ENCODE results near the gene STPG3.

Gene STPG3

GRCh38 chr9:137266585-137267453 lies 15.7 kb downstream of the STPG3 start:
- no peak for DNase-seq (ENCODE audit: low spot score)

- DNase-seq (ENCODE audit: low spot score): no peak
These were observed 16.9 kb downstream of the STPG3 start for GRCh38 chr9:137267933-137268355.

GRCh38 chr9:137268538-137269201 lies 17.6 kb downstream of the STPG3 start:
- no peak for DNase-seq (ENCODE audit: low spot score)

DNA sequence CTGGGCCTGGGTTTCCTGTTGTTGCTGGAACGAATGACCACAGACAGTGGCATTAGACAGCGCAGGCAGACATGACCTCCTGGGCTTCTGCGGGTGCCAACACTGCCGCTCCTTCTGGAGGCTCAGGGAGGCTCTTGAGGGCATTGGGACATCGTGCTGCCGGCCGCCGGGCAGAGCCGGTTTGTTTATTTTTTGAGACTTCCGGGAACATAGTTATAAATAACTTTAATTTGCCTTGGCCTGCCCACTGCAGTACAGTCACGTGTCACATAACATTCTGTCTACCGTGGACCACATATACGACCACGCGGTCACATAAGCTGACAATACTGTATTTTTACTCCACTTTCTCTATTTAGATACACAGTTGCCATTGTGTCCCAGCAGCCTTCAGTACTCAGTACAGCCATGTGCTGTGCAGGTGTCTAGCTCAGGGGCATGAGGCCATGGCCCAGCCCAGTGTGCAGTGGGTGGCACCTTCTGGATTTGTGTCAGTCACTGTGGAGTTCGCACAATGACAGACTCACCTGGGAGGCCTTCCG lies 18.2 kb downstream of the STPG3 start:
- DNase-seq (ENCODE audit: low spot score): no peak

DNA sequence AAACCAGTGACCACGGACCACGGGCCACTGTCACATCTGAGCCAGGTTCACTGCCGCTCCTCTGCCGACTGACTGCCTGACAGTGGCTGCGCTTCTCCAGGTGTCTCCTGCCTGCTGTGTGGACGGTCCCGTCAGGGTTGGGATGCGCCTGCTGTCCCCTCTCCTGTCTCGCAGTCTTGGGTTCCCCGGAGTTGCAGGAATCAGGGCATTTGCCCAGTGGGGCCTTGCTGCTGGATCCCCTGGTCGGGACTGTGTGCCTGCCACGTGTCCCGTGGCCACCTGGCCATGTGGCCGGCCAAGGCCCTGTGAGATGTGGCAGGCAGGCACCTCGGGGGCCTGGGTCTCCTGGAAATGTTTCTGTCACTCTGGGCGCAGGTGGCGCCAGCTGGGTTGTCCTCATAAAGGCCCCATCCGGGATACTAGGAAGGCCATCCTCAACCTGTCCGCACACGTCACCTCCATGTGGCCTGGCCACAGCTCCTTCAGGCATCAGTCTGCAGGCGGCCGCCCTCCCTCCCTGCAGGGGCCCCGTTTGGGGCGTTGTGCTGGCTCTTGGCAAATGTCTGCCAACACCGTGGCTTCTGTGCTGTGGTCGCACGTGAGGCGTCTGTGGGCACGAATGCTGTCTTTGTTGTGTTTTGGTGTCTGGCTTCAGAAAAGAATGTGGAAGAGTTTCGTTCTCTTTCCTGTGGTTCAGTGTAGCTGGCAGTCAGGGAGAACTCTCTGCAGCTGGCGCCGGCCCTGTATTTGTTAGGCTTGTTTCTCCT lies 20.0 kb downstream of the STPG3 start:
- no peak for DNase-seq (ENCODE audit: low spot score)

- no peak for DNase-seq (ENCODE audit: low spot score)
These were observed 20.6 kb downstream of the STPG3 start for GRCh38 chr9:137271696-137272076.

GRCh38 chr9:137272241-137273094 lies 21.4 kb downstream of the STPG3 start:
- no peak for DNase-seq (ENCODE audit: low spot score)

DNA sequence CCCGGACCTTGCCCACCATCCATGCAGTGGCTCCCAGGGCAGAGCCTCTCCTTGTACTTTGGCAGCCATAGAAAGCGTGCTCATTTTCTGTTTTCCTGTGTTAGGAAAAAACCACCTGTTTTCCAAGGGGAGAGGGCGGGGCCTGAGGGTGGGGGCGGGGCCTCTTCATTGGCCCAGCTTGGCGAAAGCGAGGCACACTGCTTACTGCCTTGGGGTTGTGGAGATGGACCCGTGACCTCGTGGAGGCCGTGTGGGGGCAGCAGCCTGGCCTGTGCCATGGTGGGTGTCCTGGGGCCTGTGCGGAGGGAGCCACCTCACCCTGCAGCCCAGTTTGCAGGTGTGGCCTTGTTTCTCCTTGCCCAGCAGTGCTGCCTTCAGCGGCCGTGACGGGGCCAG lies 22.0 kb downstream of the STPG3 start:
- DNase-seq (ENCODE audit: low spot score): no peak

GRCh38 chr9:137273611-137274320 lies 22.7 kb downstream of the STPG3 start:
- DNase-seq (ENCODE audit: low spot score): no peak

- no peak for DNase-seq (ENCODE audit: low spot score)
These were observed 24.1 kb downstream of the STPG3 start for GRCh38 chr9:137275203-137275587.

- DNase-seq (ENCODE audit: low spot score): no peak
These were observed 24.7 kb downstream of the STPG3 start for GRCh38 chr9:137275588-137276472.

- peak; percentile 50 for DNase-seq (ENCODE audit: low spot score)
These were observed 25.6 kb downstream of the STPG3 start for GRCh38 chr9:137276473-137277328.

DNA sequence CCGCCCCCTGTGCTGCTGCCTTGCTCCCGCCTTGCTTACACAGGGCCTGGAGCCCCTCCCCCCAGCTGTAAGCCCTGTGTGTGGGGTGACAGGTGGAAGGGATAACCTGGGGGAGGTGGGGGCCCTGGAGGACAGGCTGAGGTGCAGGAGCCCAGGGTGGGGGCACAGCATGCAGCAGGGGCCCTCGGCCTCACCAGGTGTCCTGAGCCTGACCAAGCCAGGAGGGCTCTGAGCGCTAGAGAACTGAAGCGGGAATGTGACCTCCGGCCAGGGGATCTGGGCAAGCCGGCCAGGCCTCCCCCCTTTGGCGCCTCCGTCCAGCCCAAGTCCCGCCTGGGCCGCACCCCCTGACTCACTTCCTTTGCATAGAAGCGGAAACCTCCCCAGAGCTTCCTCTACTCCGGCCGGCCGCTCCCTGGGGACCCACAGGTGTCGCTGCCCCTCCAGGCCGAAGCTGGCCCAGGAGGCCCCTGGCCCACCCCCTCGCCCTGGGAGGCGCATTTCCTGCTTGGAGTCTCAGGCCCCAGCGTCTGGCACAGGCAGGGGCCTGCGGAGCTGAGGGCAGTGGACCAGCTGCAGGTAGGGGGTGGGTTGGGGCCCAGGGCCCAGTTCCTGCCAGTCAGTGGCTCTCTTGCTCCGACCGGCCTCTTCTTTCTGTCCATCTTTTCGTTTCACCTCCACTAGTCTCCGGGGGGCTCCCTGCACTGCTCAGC lies 26.4 kb downstream of the STPG3 start, which contains the start of gene TOR4A:
TOR4A (plus strand) TSS at position 398 of the 713 bp plus-strand sequence. CDS start 964 bp downstream, outside the sequence.
- DNase-seq (ENCODE audit: low spot score): peak; percentile 67

DNA sequence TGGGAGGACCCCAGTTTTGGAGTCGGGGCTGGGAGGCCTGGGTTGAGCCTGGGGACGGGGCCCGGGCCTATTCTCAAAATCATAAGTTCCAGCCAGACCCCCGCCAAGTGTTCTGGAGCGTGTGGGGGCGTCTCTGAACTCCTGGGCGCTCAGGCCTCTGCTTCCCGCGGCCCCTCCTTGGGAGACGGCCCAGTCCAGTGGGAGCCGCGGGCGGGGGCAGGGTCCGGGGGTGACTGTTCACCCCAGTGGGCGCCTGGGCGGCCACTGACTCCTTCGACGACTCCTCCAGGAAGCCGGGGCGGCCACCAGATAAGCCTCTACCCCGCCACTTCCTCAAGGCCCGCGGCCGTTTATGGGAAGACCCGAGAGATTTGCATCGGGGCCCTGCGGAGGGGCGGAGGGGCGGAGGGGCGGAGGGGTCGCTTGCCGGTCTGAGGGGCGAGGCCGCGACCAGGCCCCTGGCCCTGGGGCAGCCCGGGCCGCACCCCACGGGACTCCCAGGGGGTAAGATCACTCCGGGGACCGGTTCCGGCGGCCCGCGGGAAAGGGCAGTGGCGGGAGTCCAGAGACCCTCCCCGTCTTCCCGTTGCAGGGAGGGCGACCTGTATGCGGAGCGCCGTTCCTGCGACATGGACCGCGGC lies 27.1 kb downstream of the STPG3 start:
- no peak for DNase-seq (ENCODE audit: low spot score)

DNA sequence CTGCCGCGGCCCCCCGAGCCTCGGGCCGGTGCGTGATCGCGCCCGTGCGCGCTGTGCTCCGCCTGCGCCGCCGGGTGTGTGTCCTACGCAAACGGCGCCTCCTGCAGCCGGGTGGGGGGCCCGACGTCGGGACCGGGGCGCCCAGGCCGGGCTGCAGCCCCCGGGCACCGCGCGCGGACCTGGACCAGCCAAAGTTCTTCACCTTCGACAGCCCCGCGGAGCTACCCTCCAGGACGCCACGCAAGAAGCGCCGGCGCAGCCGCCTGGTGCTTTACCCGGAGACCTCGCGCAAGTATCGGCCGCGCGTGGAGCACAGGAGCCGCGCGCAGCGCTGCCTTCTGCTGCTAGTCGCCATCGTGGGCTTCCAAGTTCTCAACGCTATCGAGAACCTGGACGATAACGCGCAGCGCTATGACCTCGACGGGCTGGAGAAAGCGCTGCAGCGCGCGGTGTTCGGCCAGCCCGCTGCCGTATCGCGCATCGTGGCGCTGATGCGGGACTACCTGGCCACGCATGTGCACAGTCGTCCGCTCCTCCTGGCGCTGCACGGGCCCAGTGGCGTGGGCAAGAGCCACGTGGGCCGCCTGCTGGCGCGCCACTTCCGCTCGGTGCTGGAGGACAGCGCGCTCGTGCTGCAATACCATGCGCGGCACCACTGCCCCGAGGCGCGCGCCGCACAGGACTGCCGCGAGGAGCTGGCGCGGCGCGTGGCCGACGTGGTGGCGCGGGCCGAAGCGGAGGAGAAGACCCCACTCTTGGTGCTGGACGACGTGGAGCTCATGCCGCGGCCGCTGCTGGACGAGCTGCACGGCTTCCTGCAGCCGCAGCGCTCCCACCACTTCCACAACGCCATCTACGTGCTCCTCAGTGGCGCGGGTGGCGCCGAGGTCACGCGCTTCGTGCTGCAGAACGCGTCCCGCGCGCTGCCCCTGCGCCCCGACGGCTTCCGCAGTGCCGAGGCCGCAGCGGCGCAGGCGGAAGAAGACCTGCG lies 27.9 kb downstream of the STPG3 start:
- DNase-seq (ENCODE audit: low spot score): no peak

All from cerebellar cortex (tissue), 1 donor.